Inflammatory macrophage (primary cell): ENCODE results near the gene USP46.

ENCODE experiments used
- DNase-seq, 2 donors: peaks; one replicate each; pipeline ENCODE4 v3.0.0-alpha.2; 2020 to 2022

USP46 gene

GRCh38 chr4:52657292-52657617 is 1.8 kb downstream of the USP46 start:
- DNase-seq: no peak

- DNase-seq: peak in 1 of 2 donors; percentile 8
Measured at GRCh38 chr4:52655506-52655905, 3.6 kb downstream of the USP46 start.

GRCh38 chr4:52651996-52652672 is 7.0 kb downstream of the USP46 start:
- DNase-seq: no peak

GRCh38 chr4:52648836-52649235 is 10.3 kb downstream of the USP46 start:
- no peak for DNase-seq

- no peak for DNase-seq
Measured at GRCh38 chr4:52646741-52647140, 12.4 kb downstream of the USP46 start.

GRCh38 chr4:52646096-52646495 is 13.0 kb downstream of the USP46 start:
- no peak for DNase-seq

GRCh38 chr4:52645300-52645699 is 13.8 kb downstream of the USP46 start:
- no peak for DNase-seq

- no peak for DNase-seq
Measured at GRCh38 chr4:52643785-52644244, 15.3 kb downstream of the USP46 start.

GRCh38 chr4:52643190-52643589 is 15.9 kb downstream of the USP46 start:
- no peak for DNase-seq

- DNase-seq: peak; percentile 26 to 41
Measured at GRCh38 chr4:52641854-52642563, 17.1 kb downstream of the USP46 start.

GRCh38 chr4:52640808-52641565 is 18.1 kb downstream of the USP46 start:
- no peak for DNase-seq

GRCh38 chr4:52638717-52639116 is 20.4 kb downstream of the USP46 start:
- DNase-seq: peak; percentile 37 to 52

GRCh38 chr4:52637116-52637515 is 22.0 kb downstream of the USP46 start:
- no peak for DNase-seq

GRCh38 chr4:52635560-52635959 is 23.5 kb downstream of the USP46 start:
- no peak for DNase-seq

- no peak for DNase-seq
Measured at GRCh38 chr4:52635130-52635529, 24.0 kb downstream of the USP46 start.

GRCh38 chr4:52633846-52634245 is 25.3 kb downstream of the USP46 start:
- DNase-seq: no peak

- no peak for DNase-seq
Measured at GRCh38 chr4:52628974-52629373, 30.1 kb downstream of the USP46 start.

GRCh38 chr4:52628543-52628942 is 30.6 kb downstream of the USP46 start:
- no peak for DNase-seq

GRCh38 chr4:52627876-52628275 is 31.2 kb downstream of the USP46 start:
- DNase-seq: no peak

GRCh38 chr4:52625216-52625615 is 33.9 kb downstream of the USP46 start:
- DNase-seq: no peak

GRCh38 chr4:52622564-52622963 is 36.5 kb downstream of the USP46 start:
- DNase-seq: no peak

- DNase-seq: no peak
Measured at GRCh38 chr4:52621567-52621966, 37.5 kb downstream of the USP46 start.

GRCh38 chr4:52619591-52619931 is 39.5 kb downstream of the USP46 start:
- DNase-seq: no peak
